ENCODE data around the gene GGCT. TPM values are rescaled to one million over a fixed set of nuclear protein-coding genes. Genes with fewer than 3 reads are reported as not detected.

Gene GGCT
- total RNA-seq, 1 experiment from 2014 or later = 67.6 TPM

- no peaks in the 10 kb centered on the region for H3K36me3 ChIP-seq (ENCODE audit: low read depth, low read length)
- no peak overlapping the region for H3K27ac ChIP-seq (ENCODE audit: low read length)
- H3K27me3 ChIP-seq (ENCODE audit: low read length) = no peaks in the 10 kb centered on the region
- ChIA-PET POLR2A (ENCODE audit: unreplicated experiment) (interaction anchor here (0.5 kb wide), 1 partner anchor 458 kb away, joined by 3 read pairs; no protein-coding TSS in a partner anchor), CTCF (no interaction called here)
- no peak overlapping the region for H3K9ac ChIP-seq (ENCODE audit: low read length)
- H3F3A ChIP-seq (ENCODE audit: low read length, unreplicated experiment) = no peaks in the 10 kb centered on the region
- no peaks in the 10 kb centered on the region for H4K20me1 ChIP-seq (ENCODE audit: low read length)
- no peaks in the 10 kb centered on the region for H3K9me3 ChIP-seq (ENCODE audit: low read length)
- H3K9me2 ChIP-seq (replicated peaks; ENCODE audit: low read length) = no peaks in the 10 kb centered on the region
- no peak overlapping the region for H2AFZ ChIP-seq (ENCODE audit: low read length)
- H3K79me2 ChIP-seq (ENCODE audit: low read length) = no peaks in the 10 kb centered on the region
- DNase-seq = no peak
- TF ChIP-seq, protein P1, sequence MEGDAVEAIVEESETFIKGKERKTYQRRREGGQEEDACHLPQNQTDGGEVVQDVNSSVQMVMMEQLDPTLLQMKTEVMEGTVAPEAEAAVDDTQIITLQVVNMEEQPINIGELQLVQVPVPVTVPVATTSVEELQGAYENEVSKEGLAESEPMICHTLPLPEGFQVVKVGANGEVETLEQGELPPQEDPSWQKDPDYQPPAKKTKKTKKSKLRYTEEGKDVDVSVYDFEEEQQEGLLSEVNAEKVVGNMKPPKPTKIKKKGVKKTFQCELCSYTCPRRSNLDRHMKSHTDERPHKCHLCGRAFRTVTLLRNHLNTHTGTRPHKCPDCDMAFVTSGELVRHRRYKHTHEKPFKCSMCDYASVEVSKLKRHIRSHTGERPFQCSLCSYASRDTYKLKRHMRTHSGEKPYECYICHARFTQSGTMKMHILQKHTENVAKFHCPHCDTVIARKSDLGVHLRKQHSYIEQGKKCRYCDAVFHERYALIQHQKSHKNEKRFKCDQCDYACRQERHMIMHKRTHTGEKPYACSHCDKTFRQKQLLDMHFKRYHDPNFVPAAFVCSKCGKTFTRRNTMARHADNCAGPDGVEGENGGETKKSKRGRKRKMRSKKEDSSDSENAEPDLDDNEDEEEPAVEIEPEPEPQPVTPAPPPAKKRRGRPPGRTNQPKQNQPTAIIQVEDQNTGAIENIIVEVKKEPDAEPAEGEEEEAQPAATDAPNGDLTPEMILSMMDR (conservative IDR thresholded peaks at IDR 0.05; ENCODE audit: low read depth, low read length) = no peak
- TF ChIP-seq EZH2 (IDR thresholded peaks at IDR 0.05; ENCODE audit: low read length, unreplicated experiment) (no peak), EZH2phosphoT487 (IDR thresholded peaks at IDR 0.05; ENCODE audit: borderline replicate concordance, low read length) (no peak)
- no peak overlapping the region for H3K4me3 ChIP-seq (ENCODE audit: low read length)
- H3K4me2 ChIP-seq (ENCODE audit: low read length) = no peak overlapping the region
- no peak for ATAC-seq
- no TSS peak for BruUV-seq (replicated peaks)
- peaks cover 10% of the 10 kb centered on the region for H3K4me1 ChIP-seq (ENCODE audit: insufficient read depth, low read length)
- intact Hi-C loops (cut with micrococcal nuclease) = no loop called here
Observed at GRCh38 chr7:30462179-30462578, 42.5 kb downstream of the GGCT start.

DNA sequence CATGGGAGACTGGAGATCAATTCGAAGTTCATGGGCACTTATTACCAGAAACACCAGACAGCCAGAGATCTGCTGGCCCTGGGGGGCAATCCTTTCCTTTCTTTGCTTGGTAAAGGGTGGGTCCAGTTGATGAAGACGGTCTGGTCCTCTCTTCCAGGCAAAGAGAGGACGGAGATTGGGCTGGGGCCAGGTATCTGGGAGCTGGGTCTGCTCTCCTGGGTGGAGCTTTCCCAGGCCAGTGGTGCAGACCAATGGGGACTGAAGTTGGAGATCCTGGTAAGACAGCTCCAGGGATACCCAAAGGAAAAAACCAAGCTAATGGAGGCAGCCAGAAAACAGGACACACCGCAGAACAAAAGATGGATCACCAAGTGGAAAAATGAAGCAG, 44.4 kb downstream of the GGCT start:
- Histone ChIP-seq H3K4me3 (ENCODE audit: low read length) (no peak overlapping the region), H3K9me3 (ENCODE audit: low read length) (no peaks in the 10 kb centered on the region), H3K4me1 (ENCODE audit: insufficient read depth, low read length) (peaks cover 10% of the 10 kb centered on the region), H3K36me3 (ENCODE audit: low read depth, low read length) (no peaks in the 10 kb centered on the region), H3K4me2 (ENCODE audit: low read length) (no peak overlapping the region), H3K79me2 (ENCODE audit: low read length) (no peaks in the 10 kb centered on the region), H3K9ac (ENCODE audit: low read length) (no peak overlapping the region), H3K27me3 (ENCODE audit: low read length) (no peaks in the 10 kb centered on the region), H2AFZ (ENCODE audit: low read length) (no peak overlapping the region), H3F3A (ENCODE audit: low read length, unreplicated experiment) (no peaks in the 10 kb centered on the region), H3K27ac (ENCODE audit: low read length) (0 out of 2 replicates have a peak overlapping the region, but pooled peaks have one; percentile 11), H4K20me1 (ENCODE audit: low read length) (no peaks in the 10 kb centered on the region), H3K9me2 (replicated peaks; ENCODE audit: low read length) (no peaks in the 10 kb centered on the region)
- POLR2A ChIA-PET (ENCODE audit: unreplicated experiment) = no interaction called here
- intact Hi-C loops (cut with micrococcal nuclease) = no loop called here
- CTCF ChIA-PET = no interaction called here
- no TSS peak for BruUV-seq (replicated peaks)
- ATAC-seq (no peak), DNase-seq (no peak)
- TF ChIP-seq EZH2 (IDR thresholded peaks at IDR 0.05; ENCODE audit: low read length, unreplicated experiment) = no peak
- TF ChIP-seq, protein P1 (conservative IDR thresholded peaks at IDR 0.05; ENCODE audit: low read depth, low read length) = no peak
- TF ChIP-seq EZH2phosphoT487 (IDR thresholded peaks at IDR 0.05; ENCODE audit: borderline replicate concordance, low read length) = no peak

GRCh38 chr7:30459591-30460245, 44.9 kb downstream of the GGCT start:
- Histone ChIP-seq H3K9me2 (replicated peaks; ENCODE audit: low read length) (no peaks in the 10 kb centered on the region), H3K9ac (ENCODE audit: low read length) (no peak overlapping the region), H3K4me3 (ENCODE audit: low read length) (no peak overlapping the region), H3K4me2 (ENCODE audit: low read length) (0 out of 2 replicates have a peak overlapping the region, but pooled peaks have one; percentile 32), H3K79me2 (ENCODE audit: low read length) (no peaks in the 10 kb centered on the region), H4K20me1 (ENCODE audit: low read length) (no peaks in the 10 kb centered on the region), H3F3A (ENCODE audit: low read length, unreplicated experiment) (no peaks in the 10 kb centered on the region), H3K9me3 (ENCODE audit: low read length) (no peaks in the 10 kb centered on the region), H2AFZ (ENCODE audit: low read length) (no peak overlapping the region), H3K27ac (ENCODE audit: low read length) (0 out of 2 replicates have a peak overlapping the region, but pooled peaks have one; percentile 11), H3K36me3 (ENCODE audit: low read depth, low read length) (no peaks in the 10 kb centered on the region), H3K4me1 (ENCODE audit: insufficient read depth, low read length) (peaks cover 10% of the 10 kb centered on the region), H3K27me3 (ENCODE audit: low read length) (no peaks in the 10 kb centered on the region)
- TF ChIP-seq, protein P1 (conservative IDR thresholded peaks at IDR 0.05; ENCODE audit: low read depth, low read length) = no peak
- TF ChIP-seq EZH2phosphoT487 (IDR thresholded peaks at IDR 0.05; ENCODE audit: borderline replicate concordance, low read length) = no peak
- TF ChIP-seq EZH2 (IDR thresholded peaks at IDR 0.05; ENCODE audit: low read length, unreplicated experiment) = no peak
- POLR2A ChIA-PET (ENCODE audit: unreplicated experiment) = no interaction called here
- CTCF ChIA-PET = no interaction called here
- DNase-seq (peak; percentile 54), ATAC-seq (peak; percentile 27)
- no TSS peak for BruUV-seq (replicated peaks)
- intact Hi-C loops (cut with micrococcal nuclease) = no loop called here
